HepG2 (cell line): ENCODE data around the gene L3MBTL4. TPM values are rescaled to one million over a fixed set of nuclear protein-coding genes. Genes with fewer than 3 reads are reported as not detected.

Source experiments
- ATAC-seq: fragments of 200-7000 bp; cut with Tn5 transposase; 3 replicates; pipeline ENCODE4 v1.9.1; 2020; ENCODE audit warnings: mild to moderate bottlenecking, moderate library complexity
- BruUV-seq: library from RNA; stranded (reverse); fragments of 400-500 nt; replicated peaks from 2 replicates; lab custom pipeline; 2021; lab: Mats Ljungman, UMichigan
- CTCF ChIA-PET: fragments of 300-600 bp; formaldehyde crosslinking; extraction: SDS; loops from one replicate; lab custom pipeline; 2021; ENCODE audit warnings: low total read pairs, inconsistent platforms, low intra/inter-chr PET ratio; lab: Yijun Ruan, JAX
- POLR2A ChIA-PET: fragments of 350-600 bp; sonication (Branson Sonifier 250); formaldehyde crosslinking; loops from one replicate; lab custom pipeline; 2020; ENCODE audit warnings: antibody characterized with exemption, inconsistent platforms; lab: Yijun Ruan, JAX
- DNase-seq: peaks from one replicate; pipeline ENCODE4 v3.0.0-alpha.2; 2015; ENCODE audit warnings: low spot score
- FAIRE-seq: peaks from 3 replicates; lab custom pipeline; 2011; peaks lifted over from hg19 to GRCh38; lab: Jason Lieb, UNC
- H2AFZ ChIP-seq: one replicate; pipeline ENCODE4 v1.6.1; 2011; ENCODE audit warnings: low read length, inconsistent platforms
- H3K27ac ChIP-seq: fragments of 300-600 bp; 3 replicates; pipeline ENCODE4 v1.8.0; 2011; ENCODE audit warnings: mixed run types, mild to moderate bottlenecking, mixed read lengths, low read length, inconsistent platforms; ENCODE audit not compliant: insufficient read depth; ENCODE audit errors: extremely low read length
- H3K27me3 ChIP-seq, 2 experiments: fragments of 200-600 bp in 1 of 2; 2 replicates in 1 of 2; 3 replicates in 1 of 2; pipeline versions ENCODE4 v1.6.0 to v1.8.0; 2011; ENCODE audit warnings: low read length in 2 of 2, mild to moderate bottlenecking in 2 of 2, moderate library complexity in 2 of 2, inconsistent platforms in 1 of 2; ENCODE audit not compliant: insufficient read depth in 2 of 2, control insufficient read depth in 1 of 2
- H3K36me3 ChIP-seq, 2 experiments: fragments of 200-600 bp in 1 of 2; replicated peaks in 1 of 2; 2 replicates in 1 of 2; 3 replicates in 1 of 2; pipeline versions ENCODE4 v1.5.1 to v1.8.0; 2011; ENCODE audit warnings: low read length in 2 of 2, inconsistent platforms in 1 of 2; ENCODE audit not compliant: insufficient read depth in 2 of 2, control insufficient read depth in 1 of 2
- H3K4me1 ChIP-seq: 2 replicates; pipeline ENCODE4 v1.5.1; 2012; ENCODE audit warnings: low read length, inconsistent platforms; ENCODE audit not compliant: insufficient read depth
- H3K4me2 ChIP-seq: 2 replicates; pipeline ENCODE4 v1.6.0; 2011; ENCODE audit warnings: low read depth, low read length, inconsistent platforms
- H3K4me3 ChIP-seq, 3 experiments: fragments of 200-600 bp in 1 of 3; sonication (generic), shearing (Covaris generic) in 1 of 3; replicated peaks in 1 of 3; 2 replicates each; pipeline ENCODE4 v1.5.1; 2011 to 2016; ENCODE audit warnings: low read length in 3 of 3, inconsistent platforms in 2 of 3, low read depth in 2 of 3, mild to moderate bottlenecking in 2 of 3, control low read depth in 1 of 3, mixed read lengths in 1 of 3; ENCODE audit not compliant: insufficient read depth in 1 of 3
- H3K79me2 ChIP-seq: one replicate; pipeline ENCODE4 v1.6.1; 2011; ENCODE audit warnings: low read length, inconsistent platforms; ENCODE audit not compliant: insufficient read depth
- H3K9ac ChIP-seq: 2 replicates; pipeline ENCODE4 v1.6.0; 2011; ENCODE audit warnings: mild to moderate bottlenecking, low read depth, low read length, inconsistent platforms; ENCODE audit not compliant: insufficient read depth
- H3K9me3 ChIP-seq: 2 replicates; pipeline ENCODE4 v1.5.1; 2012; ENCODE audit warnings: mild to moderate bottlenecking, low read length
- H4K20me1 ChIP-seq: 2 replicates; pipeline ENCODE4 v1.6.0; 2011; ENCODE audit warnings: inconsistent platforms, mild to moderate bottlenecking, low read length, moderate library complexity; ENCODE audit not compliant: insufficient read depth
- BORCS8-MEF2B ChIP-seq: sonication (generic); formaldehyde crosslinking; IDR thresholded peaks from 2 replicates; pipeline ENCODE4 v1.8.0; 2022; ENCODE audit warnings: mild to moderate bottlenecking, missing genetic modification reagents
- CENPX ChIP-seq: sonication (generic); formaldehyde crosslinking; IDR thresholded peaks from 2 replicates; pipeline ENCODE4 v1.9.0; 2021; ENCODE audit warnings: mild to moderate bottlenecking, missing genetic modification reagents, moderate library complexity
- KLF9 ChIP-seq: IDR thresholded peaks from 2 replicates; pipeline ENCODE4 v1.6.1; 2016; ENCODE audit warnings: low read depth
- MIER2 ChIP-seq: IDR thresholded peaks from 2 replicates; pipeline ENCODE4 v1.6.1; 2016; ENCODE audit warnings: missing biosample characterization, missing genetic modification reagents
- NFKB2 ChIP-seq: sonication (generic); formaldehyde crosslinking; IDR thresholded peaks from 2 replicates; pipeline ENCODE4 v1.4.0; 2020; ENCODE audit warnings: missing genetic modification reagents, borderline replicate concordance
- SOX5 ChIP-seq: IDR thresholded peaks from 2 replicates; pipeline ENCODE4 v1.6.1; 2016; ENCODE audit warnings: borderline replicate concordance
- SUZ12 ChIP-seq: fragments of 150-350 bp; IDR thresholded peaks from 2 replicates; pipeline ENCODE4 v1.6.1; 2014; ENCODE audit warnings: low read depth, low read length
- TCF12 ChIP-seq, 2 experiments: fragments of 450-650 bp in 1 of 2; sonication (generic) in 1 of 2; formaldehyde crosslinking in 1 of 2; IDR thresholded peaks; 2 replicates each; pipeline versions ENCODE4 v1.6.1 to v1.8.0; 2017 to 2022; ENCODE audit warnings: antibody characterized with exemption in 1 of 2, mild to moderate bottlenecking in 1 of 2, missing genetic modification reagents in 1 of 2, moderate library complexity in 1 of 2
- ZNF143 ChIP-seq: sonication (generic); formaldehyde crosslinking; IDR thresholded peaks from 2 replicates; pipeline ENCODE4 v1.4.0; 2020; ENCODE audit warnings: missing genetic modification reagents
- ZNF367 ChIP-seq: sonication (generic); formaldehyde crosslinking; IDR thresholded peaks from 2 replicates; pipeline ENCODE4 v1.4.0; 2020; ENCODE audit warnings: missing genetic modification reagents, borderline replicate concordance
- ZNF446 ChIP-seq: sonication (generic); formaldehyde crosslinking; IDR thresholded peaks from 2 replicates; pipeline ENCODE4 v1.5.0; 2020; ENCODE audit warnings: mild to moderate bottlenecking, missing genetic modification reagents
- ZNF546 ChIP-seq: sonication (generic); formaldehyde crosslinking; conservative IDR thresholded peaks from 2 replicates; pipeline ENCODE4 v1.8.1; 2023; ENCODE audit warnings: mild to moderate bottlenecking, missing genetic modification reagents
- ZNF552 ChIP-seq: sonication (generic); formaldehyde crosslinking; IDR thresholded peaks from 2 replicates; pipeline ENCODE4 v1.9.0; 2022; ENCODE audit warnings: missing genetic modification reagents, mild to moderate bottlenecking, borderline replicate concordance
- ZNF572 ChIP-seq: sonication (generic); formaldehyde crosslinking; IDR thresholded peaks from 2 replicates; pipeline ENCODE4 v1.5.1; 2020; ENCODE audit warnings: mild to moderate bottlenecking, missing genetic modification reagents
- ZNF7 ChIP-seq: IDR thresholded peaks from 2 replicates; pipeline ENCODE4 v1.6.1; 2016; ENCODE audit warnings: missing biosample characterization, missing genetic modification reagents
- ZNF773 ChIP-seq: sonication (generic); formaldehyde crosslinking; IDR thresholded peaks from 2 replicates; pipeline ENCODE4 v1.4.0; 2020; ENCODE audit warnings: missing genetic modification reagents, borderline replicate concordance
- ZUFSP ChIP-seq: sonication (generic); formaldehyde crosslinking; IDR thresholded peaks from 2 replicates; pipeline ENCODE4 v1.9.0; 2021; ENCODE audit warnings: missing genetic modification reagents, mild to moderate bottlenecking, borderline replicate concordance
- WGBS: methylation state at CpG from one replicate; pipeline ENCODE4 v1.1.6; 2017; ENCODE audit warnings: low lambda C conversion rate; 5-methylcytosine and 5-hydroxymethylcytosine counted together
- in situ Hi-C: cut with HindIII; loops from 2 replicates; pipeline ENCODE4 v1.10.0; 2017; ENCODE audit warnings: low pct_unique_long_range_greater_than_20kb; ENCODE audit not compliant: extremely low pct_ligation_motif_present
- intact Hi-C: fragments of 100-400 bp; cut with micrococcal nuclease; formaldehyde crosslinking; loops from one replicate; pipeline ENCODE4 v1.10.0; 2022; ENCODE audit not compliant: unreplicated experiment
- polyA plus RNA-seq, 8 experiments: library from polyadenylated mRNA; depleted of rRNA in 3 of 8; stranded (reverse) in 7 of 8; unstranded in 1 of 8; fragments of >200 nt; fragmentation: Illumina TruSeq in 4 of 8; extraction: Trizol in 4 of 8; gene quantifications; 2 replicates each; pipeline versions ENCODE4 v1.2.1 to v1.2.3, GENCODE V29; 2011 to 2016; ENCODE audit warnings: low read depth in 4 of 8, missing spikeins in 1 of 8, mixed read lengths in 1 of 8; ENCODE audit not compliant: insufficient read depth in 1 of 8
- total RNA-seq, 5 experiments: library from RNA; depleted of rRNA; stranded (reverse); fragments of >200 nt; fragmentation: Illumina TruSeq; extraction: Trizol; gene quantifications; 2 replicates each; pipeline ENCODE4 v1.2.3, GENCODE V29; 2016; ENCODE audit warnings: low read depth in 1 of 5
- TF ChIP-seq, protein P1 (sequence below): sonication (generic); formaldehyde crosslinking; IDR thresholded peaks from 2 replicates; pipeline ENCODE4 v1.8.0; 2022; ENCODE audit warnings: mild to moderate bottlenecking, missing genetic modification reagents, moderate library complexity
- TF ChIP-seq, protein P2 (sequence below): IDR thresholded peaks from 2 replicates; pipeline ENCODE4 v1.6.1; 2016; ENCODE audit warnings: missing genetic modification reagents, missing compliant biosample characterization

L3MBTL4 gene
- total and polyA plus RNA-seq, 2 of the 13 experiments (the other 11 are each of a cell fraction or from before 2014, with no cell fraction given): 10.8 to 13.3 TPM

DNA sequence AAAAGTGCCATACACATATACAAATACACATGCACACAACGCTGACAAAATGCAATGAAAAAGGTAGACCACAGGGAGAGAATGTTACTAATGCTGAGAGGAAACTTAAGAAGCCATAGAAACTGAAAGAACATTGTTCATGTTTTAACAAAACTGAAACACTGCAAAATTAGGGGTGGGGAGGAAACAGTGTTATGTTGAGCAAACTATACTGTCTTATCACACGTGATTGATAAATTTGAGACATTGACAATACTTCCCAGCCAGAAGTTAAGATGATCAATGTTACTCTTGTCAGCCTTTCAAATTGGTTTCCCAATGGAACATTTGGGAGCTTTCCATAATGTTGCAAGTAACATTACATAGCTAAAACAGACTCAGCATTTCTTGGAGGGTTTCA is 165.5 kb downstream of the L3MBTL4 start:
- H3K36me3 ChIP-seq: no peaks in the 10 kb centered on the region
- intact Hi-C loops: no loop called here
- no peak overlapping the region for H3K4me2 ChIP-seq
- no peaks in the 10 kb centered on the region for H3K79me2 ChIP-seq
- ATAC-seq: no peak
- no peak overlapping the region for H3K27ac ChIP-seq
- ChIA-PET CTCF (no interaction called here), POLR2A (no interaction called here)
- no peak overlapping the region for H2AFZ ChIP-seq
- no peaks in the 10 kb centered on the region for H3K27me3 ChIP-seq
- no peak for FAIRE-seq
- no peaks in the 10 kb centered on the region for H4K20me1 ChIP-seq
- H3K9ac ChIP-seq: no peak overlapping the region
- H3K9me3 ChIP-seq: no peaks in the 10 kb centered on the region
- H3K4me1 ChIP-seq: no peaks in the 10 kb centered on the region
- no peak for DNase-seq
- WGBS: 91% methylated on average over 2 of the region's 2 CpGs
- BruUV-seq: no TSS peak
- TF ChIP-seq ZNF773 (CRISPR knock-in tag): no peak
- TF ChIP-seq SOX5 (CRISPR knock-in tag): no peak
- no peak for TF ChIP-seq ZUFSP (CRISPR knock-in tag)
- no peak for TF ChIP-seq ZNF552 (CRISPR knock-in tag)
- no peak for TF ChIP-seq ZNF446
- no peak for TF ChIP-seq ZNF572
- no peak for TF ChIP-seq ZNF367 (CRISPR knock-in tag)
- TF ChIP-seq ZNF7 (CRISPR knock-in tag): no peak
- TF ChIP-seq, protein P1, sequence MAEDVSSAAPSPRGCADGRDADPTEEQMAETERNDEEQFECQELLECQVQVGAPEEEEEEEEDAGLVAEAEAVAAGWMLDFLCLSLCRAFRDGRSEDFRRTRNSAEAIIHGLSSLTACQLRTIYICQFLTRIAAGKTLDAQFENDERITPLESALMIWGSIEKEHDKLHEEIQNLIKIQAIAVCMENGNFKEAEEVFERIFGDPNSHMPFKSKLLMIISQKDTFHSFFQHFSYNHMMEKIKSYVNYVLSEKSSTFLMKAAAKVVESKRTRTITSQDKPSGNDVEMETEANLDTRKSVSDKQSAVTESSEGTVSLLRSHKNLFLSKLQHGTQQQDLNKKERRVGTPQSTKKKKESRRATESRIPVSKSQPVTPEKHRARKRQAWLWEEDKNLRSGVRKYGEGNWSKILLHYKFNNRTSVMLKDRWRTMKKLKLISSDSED (CRISPR knock-in tag): no peak
- no peak for TF ChIP-seq NFKB2 (CRISPR knock-in tag)
- TF ChIP-seq SUZ12: no peak
- TF ChIP-seq TCF12 (IDR thresholded peaks at IDR 0.05): no peak
- TF ChIP-seq TCF12 (CRISPR knock-in tag; IDR thresholded peaks at IDR 0.05): no peak
- no peak for TF ChIP-seq KLF9 (CRISPR knock-in tag)
- TF ChIP-seq CENPX (CRISPR knock-in tag): no peak
- TF ChIP-seq BORCS8-MEF2B: no peak
- TF ChIP-seq ZNF143: no peak
- TF ChIP-seq, protein P2, sequence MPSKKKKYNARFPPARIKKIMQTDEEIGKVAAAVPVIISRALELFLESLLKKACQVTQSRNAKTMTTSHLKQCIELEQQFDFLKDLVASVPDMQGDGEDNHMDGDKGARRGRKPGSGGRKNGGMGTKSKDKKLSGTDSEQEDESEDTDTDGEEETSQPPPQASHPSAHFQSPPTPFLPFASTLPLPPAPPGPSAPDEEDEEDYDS: no peak
- TF ChIP-seq ZNF546 (CRISPR knock-in tag): no peak
- no peak for TF ChIP-seq MIER2 (CRISPR knock-in tag)
- in situ Hi-C loops: no loop called here
- H3K4me3 ChIP-seq: no peak overlapping the region
